ENCODE data around the gene COL27A1.

Gene COL27A1

DNA sequence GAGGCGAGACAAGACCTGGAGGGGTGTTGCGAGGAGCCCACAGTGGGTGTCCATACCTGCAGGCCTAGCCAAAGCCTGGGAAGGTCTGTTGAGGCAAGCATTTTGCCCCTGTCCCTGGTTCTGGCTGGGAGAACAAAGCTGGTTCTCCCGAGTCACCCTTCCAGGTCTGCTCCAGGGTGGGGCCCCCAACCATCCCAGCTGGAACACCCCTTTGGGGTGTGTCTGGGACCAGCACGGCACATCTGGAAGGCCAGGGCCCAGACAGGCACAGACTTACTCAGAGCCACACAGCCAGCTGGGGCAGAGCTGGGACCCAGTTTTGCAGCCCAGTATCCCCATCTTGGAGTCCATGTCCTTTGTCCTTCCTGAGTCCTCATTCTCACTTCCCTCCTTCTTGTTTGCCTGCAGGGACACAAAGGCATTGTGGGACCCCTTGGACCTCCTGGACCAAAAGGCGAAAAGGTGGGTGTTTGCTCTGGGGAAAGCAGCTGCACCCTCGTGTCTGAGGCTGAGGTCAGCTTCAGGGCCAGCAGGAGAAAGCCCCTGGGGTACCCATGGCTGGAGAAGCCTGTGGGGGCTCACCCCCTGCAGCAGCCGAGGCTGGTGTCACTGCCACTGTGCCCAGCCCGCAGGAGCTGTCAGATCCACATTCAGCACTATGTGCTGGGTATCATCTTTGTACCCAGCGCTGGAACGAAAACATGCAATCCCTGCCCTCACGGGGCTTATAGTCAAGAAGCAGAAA lies 129.2 kb downstream of the COL27A1 start:
- H3K27me3 ChIP-seq (ENCODE audit: insufficient read depth, low read length), result no peaks in the 10 kb centered on the region

DNA sequence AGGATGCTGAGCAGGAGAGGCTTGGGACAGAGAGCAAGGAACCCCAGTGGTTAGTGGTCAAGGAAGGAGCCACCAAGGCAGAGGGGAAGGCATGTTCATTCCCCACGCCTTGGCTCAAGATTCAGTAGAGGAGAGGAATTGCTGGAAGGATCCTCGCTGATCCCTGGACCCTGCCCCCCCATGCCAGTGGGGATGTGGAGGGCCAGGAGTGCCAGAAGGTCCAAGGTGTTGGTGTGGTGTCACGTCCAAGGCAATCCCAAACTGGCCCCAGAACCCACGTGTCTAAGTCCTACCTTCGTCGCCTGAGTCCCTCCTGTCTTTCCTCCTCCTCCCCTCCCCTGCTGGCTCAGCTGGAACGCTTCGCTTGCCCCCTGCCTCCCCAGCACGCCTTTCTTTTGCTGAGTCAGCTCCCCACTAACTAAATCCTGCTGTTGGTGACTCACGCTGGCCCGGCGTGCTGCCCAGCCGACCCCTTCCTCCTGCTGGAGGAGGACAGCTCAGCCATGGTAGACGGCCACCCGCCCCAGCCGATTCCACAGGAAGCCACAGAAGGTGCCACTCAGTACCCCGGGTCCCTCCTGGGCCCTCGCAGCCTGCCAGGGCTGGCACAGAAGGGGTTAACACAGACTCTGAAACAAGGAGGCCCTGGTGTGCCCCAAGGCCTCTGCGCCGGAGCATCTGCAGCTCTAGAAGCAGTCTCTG lies 130.0 kb downstream of the COL27A1 start:
- no peak overlapping the region for H3K23ac ChIP-seq (ENCODE audit: low read length)
- peaks cover 24% of the 10 kb centered on the region for H3K79me1 ChIP-seq (ENCODE audit: low read length)
- H3K9me3 ChIP-seq (ENCODE audit: insufficient read depth, low read depth, low read length), result peaks cover 6% of the 10 kb centered on the region
- no peak overlapping the region for H2BK120ac ChIP-seq (ENCODE audit: insufficient read depth, low read length, poor library complexity)
- no CpG with 5 or more reads among the region's 20 CpGs for WGBS (ENCODE audit: extremely low coverage, insufficient coverage, insufficient read length)
- H3K18ac ChIP-seq (ENCODE audit: low read length), result no peak overlapping the region
- H3K9ac ChIP-seq (ENCODE audit: low read length), result no peak overlapping the region
- H2BK5ac ChIP-seq (ENCODE audit: low read depth, low read length, poor library complexity), result no peak overlapping the region
- peak overlapping the region; percentile 41 for H4K91ac ChIP-seq (ENCODE audit: low read depth, low read length)
- H3K4ac ChIP-seq (ENCODE audit: low read depth, low read length), result no peak overlapping the region
- H2BK12ac ChIP-seq (ENCODE audit: low read length), result peak overlapping the region; percentile 12
- no peak overlapping the region for H3K27ac ChIP-seq (ENCODE audit: low read depth, low read length)
- H4K8ac ChIP-seq (ENCODE audit: low read depth, low read length), result no peak overlapping the region
- H2AK5ac ChIP-seq (ENCODE audit: low read length), result peak overlapping the region; percentile 7
- peaks cover 23 to 34% of the 10 kb centered on the region in 2 experiments for H3K4me1 ChIP-seq (ENCODE audit: control insufficient read depth in 1 of 2, insufficient read depth in 2 of 2, low read length in 2 of 2)
- H3K14ac ChIP-seq (ENCODE audit: low read length), result no peak overlapping the region
- DNase-seq, result no peak
- H3K79me2 ChIP-seq (ENCODE audit: control insufficient read depth, insufficient read depth, low read length, poor library complexity), result no peaks in the 10 kb centered on the region
- H3K27me3 ChIP-seq (ENCODE audit: insufficient read depth, low read length), result no peaks in the 10 kb centered on the region
- H3K4me3 ChIP-seq (ENCODE audit: low read depth, low read length), result no peak overlapping the region
- no peak overlapping the region for H3K4me2 ChIP-seq (ENCODE audit: low read length)
- no peak overlapping the region for H4K12ac ChIP-seq (ENCODE audit: low read depth, low read length)
- H3K36me3 ChIP-seq (ENCODE audit: control insufficient read depth in 1 of 2, insufficient read depth in 2 of 2, low read length in 2 of 2), result peaks cover 39 to 40% of the 10 kb centered on the region in 2 experiments
- H2AFZ ChIP-seq (ENCODE audit: insufficient read depth, low read length, poor library complexity), result no peak overlapping the region

More for the DNA sequence above, 129.2 kb downstream of the COL27A1 start:
- Histone ChIP-seq H2BK120ac (ENCODE audit: insufficient read depth, low read length, poor library complexity) (no peak overlapping the region), H3K27ac (ENCODE audit: low read depth, low read length) (no peak overlapping the region), H2AK5ac (ENCODE audit: low read length) (no peak overlapping the region), H3K18ac (ENCODE audit: low read length) (no peak overlapping the region), H4K12ac (ENCODE audit: low read depth, low read length) (no peak overlapping the region), H3K79me1 (ENCODE audit: low read length) (peaks cover 24% of the 10 kb centered on the region), H3K36me3 (ENCODE audit: control insufficient read depth in 1 of 2, insufficient read depth in 2 of 2, low read length in 2 of 2) (peaks cover 37 to 39% of the 10 kb centered on the region in 2 experiments), H3K4me2 (ENCODE audit: low read length) (no peak overlapping the region), H3K4me1 (ENCODE audit: control insufficient read depth in 1 of 2, insufficient read depth in 2 of 2, low read length in 2 of 2) (peaks cover 23 to 34% of the 10 kb centered on the region in 2 experiments), H2AFZ (ENCODE audit: insufficient read depth, low read length, poor library complexity) (no peak overlapping the region), H3K9ac (ENCODE audit: low read length) (no peak overlapping the region), H3K4me3 (ENCODE audit: low read depth, low read length) (no peak overlapping the region), H3K79me2 (ENCODE audit: control insufficient read depth, insufficient read depth, low read length, poor library complexity) (no peaks in the 10 kb centered on the region), H3K23ac (ENCODE audit: low read length) (no peak overlapping the region), H3K4ac (ENCODE audit: low read depth, low read length) (no peak overlapping the region), H4K8ac (ENCODE audit: low read depth, low read length) (no peak overlapping the region), H2BK5ac (ENCODE audit: low read depth, low read length, poor library complexity) (no peak overlapping the region), H4K91ac (ENCODE audit: low read depth, low read length) (peak overlapping the region; percentile 29), H2BK12ac (ENCODE audit: low read length) (peak overlapping the region; percentile 16), H3K9me3 (ENCODE audit: insufficient read depth, low read depth, low read length) (peaks cover 6% of the 10 kb centered on the region), H3K14ac (ENCODE audit: low read length) (peak overlapping the region; percentile 12)
- DNase-seq, result no peak
- WGBS (ENCODE audit: extremely low coverage, insufficient coverage, insufficient read length), result no CpG with 5 or more reads among the region's 11 CpGs

DNA sequence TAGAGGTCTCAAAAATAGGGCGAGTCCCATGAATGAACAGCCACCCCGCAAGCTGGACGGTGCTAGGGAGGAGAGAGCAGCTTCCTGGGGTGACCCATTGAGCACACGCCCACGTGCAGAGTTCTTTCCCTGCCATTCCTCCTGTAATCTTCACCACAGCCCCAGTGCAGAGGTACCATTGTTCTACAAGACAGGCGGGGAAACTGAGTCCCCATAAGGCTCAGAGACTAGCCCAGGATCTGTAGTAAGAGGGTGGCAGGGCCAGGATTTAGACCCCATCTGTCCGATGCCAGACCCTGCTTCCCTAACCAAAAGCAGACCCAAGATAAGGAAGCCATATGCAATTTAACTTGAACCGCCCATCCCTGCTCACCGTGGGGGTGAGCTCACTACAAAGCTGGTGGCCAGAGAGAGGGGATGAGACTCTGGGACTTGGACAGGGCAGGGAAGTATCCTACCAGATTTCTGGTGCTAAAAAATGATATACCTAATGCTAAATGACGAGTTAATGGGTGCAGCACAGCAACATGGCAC lies 130.9 kb downstream of the COL27A1 start:
- no peak overlapping the region for H2AFZ ChIP-seq (ENCODE audit: insufficient read depth, low read length, poor library complexity)
- peaks cover 24% of the 10 kb centered on the region for H3K79me1 ChIP-seq (ENCODE audit: low read length)
- H2BK12ac ChIP-seq (ENCODE audit: low read length), result peak overlapping the region; percentile 23
- H3K9me3 ChIP-seq (ENCODE audit: insufficient read depth, low read depth, low read length), result peaks cover 6% of the 10 kb centered on the region
- H3K14ac ChIP-seq (ENCODE audit: low read length), result no peak overlapping the region
- no peak overlapping the region for H3K18ac ChIP-seq (ENCODE audit: low read length)
- no peak for DNase-seq
- no peak overlapping the region for H3K9ac ChIP-seq (ENCODE audit: low read length)
- no peak overlapping the region for H3K4me2 ChIP-seq (ENCODE audit: low read length)
- H4K91ac ChIP-seq (ENCODE audit: low read depth, low read length), result peak overlapping the region; percentile 41
- H2BK5ac ChIP-seq (ENCODE audit: low read depth, low read length, poor library complexity), result no peak overlapping the region
- no peaks in the 10 kb centered on the region for H3K27me3 ChIP-seq (ENCODE audit: insufficient read depth, low read length)
- H3K23ac ChIP-seq (ENCODE audit: low read length), result no peak overlapping the region
- no peak overlapping the region for H3K27ac ChIP-seq (ENCODE audit: low read depth, low read length)
- no peaks in the 10 kb centered on the region for H3K79me2 ChIP-seq (ENCODE audit: control insufficient read depth, insufficient read depth, low read length, poor library complexity)
- no CpG with 5 or more reads among the region's 10 CpGs for WGBS (ENCODE audit: extremely low coverage, insufficient coverage, insufficient read length)
- H3K36me3 ChIP-seq (ENCODE audit: control insufficient read depth in 1 of 2, insufficient read depth in 2 of 2, low read length in 2 of 2), result peaks cover 41 to 45% of the 10 kb centered on the region in 2 experiments
- H3K4me1 ChIP-seq (ENCODE audit: control insufficient read depth in 1 of 2, insufficient read depth in 2 of 2, low read length in 2 of 2), result peaks cover 23 to 32% of the 10 kb centered on the region in 2 experiments
- no peak overlapping the region for H4K8ac ChIP-seq (ENCODE audit: low read depth, low read length)
- H3K4me3 ChIP-seq (ENCODE audit: low read depth, low read length), result no peak overlapping the region
- no peak overlapping the region for H3K4ac ChIP-seq (ENCODE audit: low read depth, low read length)
- no peak overlapping the region for H4K12ac ChIP-seq (ENCODE audit: low read depth, low read length)
- H2BK120ac ChIP-seq (ENCODE audit: insufficient read depth, low read length, poor library complexity), result no peak overlapping the region
- no peak overlapping the region for H2AK5ac ChIP-seq (ENCODE audit: low read length)

DNA sequence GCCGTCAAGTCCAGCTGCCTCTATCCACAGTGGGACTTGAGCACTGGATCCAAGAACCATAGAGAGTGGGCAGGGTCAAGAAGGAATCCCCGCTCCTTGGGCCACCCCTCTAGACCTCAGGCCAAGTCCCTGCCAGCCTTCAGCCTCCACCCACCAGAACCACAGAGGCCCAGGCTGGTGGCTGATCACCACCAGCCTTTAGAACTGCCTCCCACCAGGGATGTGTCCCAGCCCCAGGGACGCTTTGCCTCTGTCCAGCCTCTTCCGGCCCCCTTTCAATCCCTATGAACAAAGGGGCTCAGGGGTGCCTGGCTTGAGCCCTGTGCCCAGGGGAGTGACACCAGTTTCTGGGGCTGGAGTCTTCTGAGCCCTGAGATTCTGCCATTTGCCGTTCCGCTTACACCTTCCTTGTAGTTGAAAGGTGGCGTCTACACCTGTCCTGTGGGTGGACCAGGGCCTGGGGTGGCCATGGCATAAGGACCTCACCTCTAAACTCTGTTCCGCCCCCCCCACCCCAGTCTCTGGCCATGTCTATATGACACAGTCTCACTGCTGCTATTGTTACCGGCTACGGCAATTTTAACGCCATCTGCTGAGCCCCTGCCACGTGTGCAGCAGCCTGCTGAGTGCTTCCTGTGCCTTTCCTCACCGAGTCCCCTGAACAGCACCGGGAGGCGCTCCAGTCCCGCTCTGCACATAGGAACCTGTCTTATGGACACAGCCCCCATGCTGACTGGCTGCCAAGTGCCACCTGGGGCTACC lies 131.8 kb downstream of the COL27A1 start:
- peaks cover 24% of the 10 kb centered on the region for H3K79me1 ChIP-seq (ENCODE audit: low read length)
- H4K8ac ChIP-seq (ENCODE audit: low read depth, low read length), result no peak overlapping the region
- no peaks in the 10 kb centered on the region for H3K27me3 ChIP-seq (ENCODE audit: insufficient read depth, low read length)
- no peak overlapping the region for H2AK5ac ChIP-seq (ENCODE audit: low read length)
- H3K36me3 ChIP-seq (ENCODE audit: control insufficient read depth in 1 of 2, insufficient read depth in 2 of 2, low read length in 2 of 2), result peaks cover 37 to 42% of the 10 kb centered on the region in 2 experiments
- peak overlapping the region; percentile 23 for H2BK12ac ChIP-seq (ENCODE audit: low read length)
- no peak overlapping the region for H3K9ac ChIP-seq (ENCODE audit: low read length)
- H4K12ac ChIP-seq (ENCODE audit: low read depth, low read length), result no peak overlapping the region
- peak overlapping the region; percentile 22 for H4K91ac ChIP-seq (ENCODE audit: low read depth, low read length)
- peak overlapping the region; percentile 2 for H2BK120ac ChIP-seq (ENCODE audit: insufficient read depth, low read length, poor library complexity)
- no peaks in the 10 kb centered on the region for H3K79me2 ChIP-seq (ENCODE audit: control insufficient read depth, insufficient read depth, low read length, poor library complexity)
- peak overlapping the region; percentile 9 for H3K18ac ChIP-seq (ENCODE audit: low read length)
- no peak overlapping the region for H3K23ac ChIP-seq (ENCODE audit: low read length)
- no peak overlapping the region for H3K4me2 ChIP-seq (ENCODE audit: low read length)
- no CpG with 5 or more reads among the region's 16 CpGs for WGBS (ENCODE audit: extremely low coverage, insufficient coverage, insufficient read length)
- H2AFZ ChIP-seq (ENCODE audit: insufficient read depth, low read length, poor library complexity), result no peak overlapping the region
- H3K9me3 ChIP-seq (ENCODE audit: insufficient read depth, low read depth, low read length), result peaks cover 6% of the 10 kb centered on the region
- H3K4ac ChIP-seq (ENCODE audit: low read depth, low read length), result no peak overlapping the region
- peak overlapping the region; percentile 46 for H3K27ac ChIP-seq (ENCODE audit: low read depth, low read length)
- no peak overlapping the region for H3K4me3 ChIP-seq (ENCODE audit: low read depth, low read length)
- peaks cover 23 to 32% of the 10 kb centered on the region in 2 experiments for H3K4me1 ChIP-seq (ENCODE audit: control insufficient read depth in 1 of 2, insufficient read depth in 2 of 2, low read length in 2 of 2)
- H3K14ac ChIP-seq (ENCODE audit: low read length), result peak overlapping the region; percentile 4
- no peak for DNase-seq
- no peak overlapping the region for H2BK5ac ChIP-seq (ENCODE audit: low read depth, low read length, poor library complexity)

Data from trophoblast cell (in vitro differentiated cells and primary cell).